Activated CD4-positive, alpha-beta T cell treated with anti-CD3 and anti-CD28 coated beads, Interleukin-2, amount 50 U/mL, for 4 hours (primary cell): ENCODE measurements around the gene ATF1.

Experiments
- DNase-seq, 2 experiments: peaks; one replicate each; pipeline ENCODE4 v3.0.0-alpha.2; 2020

Gene ATF1

DNA sequence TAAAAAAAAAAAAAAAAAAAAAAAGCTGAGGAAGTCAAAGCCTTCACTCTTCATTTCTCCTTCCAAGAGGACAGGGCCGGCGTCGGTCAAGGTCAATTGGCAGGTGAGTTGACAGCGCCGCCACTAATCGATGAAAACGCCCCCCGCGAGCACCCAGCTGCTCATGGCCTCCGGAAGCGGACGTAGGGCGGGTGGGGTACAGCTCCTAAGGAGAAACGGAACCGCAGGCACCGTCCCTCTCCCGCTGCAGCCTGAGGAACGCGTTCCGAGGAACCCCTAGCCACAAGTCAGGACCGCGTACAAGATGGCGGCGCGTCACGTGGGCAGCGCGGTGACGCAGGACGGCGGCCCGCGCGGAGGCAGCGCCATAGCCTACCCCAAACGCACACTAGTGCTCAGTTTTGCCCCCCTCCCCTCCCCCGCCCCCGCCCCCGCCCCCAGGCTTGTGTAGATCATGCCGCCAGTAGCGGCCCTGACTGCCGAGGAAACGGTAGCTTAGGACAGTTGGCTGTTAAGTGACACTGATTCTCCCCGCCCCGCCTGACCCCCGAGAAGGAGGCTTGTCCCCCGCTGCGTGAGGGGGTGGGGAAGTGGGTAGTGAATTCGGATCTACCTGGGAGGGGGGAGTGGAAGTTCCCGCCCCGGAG lies at the start of gene ATF1:
ATF1 (plus strand) TSS at position 463 of the 647 bp plus-strand sequence. CDS start 16,045 bp downstream, outside the sequence.
- DNase-seq: peak; percentile 82 to 86

DNA sequence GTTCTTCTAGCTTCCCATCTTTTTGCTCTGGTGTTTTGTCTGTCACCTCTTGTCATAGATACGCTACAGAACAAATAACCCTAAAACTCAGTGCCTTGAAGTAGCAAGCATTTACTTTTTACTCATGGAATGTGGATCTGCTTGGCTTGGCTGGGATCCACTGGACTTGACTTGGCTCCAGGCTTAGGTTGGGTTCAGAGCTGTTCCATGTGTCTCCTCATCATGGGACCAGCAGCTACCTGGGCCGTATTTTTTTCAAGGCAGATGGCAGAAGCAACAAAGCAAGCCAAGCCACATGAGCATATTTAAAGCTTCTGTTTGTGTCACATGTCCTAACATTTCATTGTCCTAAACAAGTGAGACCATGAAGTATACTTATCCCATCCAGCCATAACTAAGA lies 48.7 kb upstream of the ATF1 start:
- no peak for DNase-seq

DNA sequence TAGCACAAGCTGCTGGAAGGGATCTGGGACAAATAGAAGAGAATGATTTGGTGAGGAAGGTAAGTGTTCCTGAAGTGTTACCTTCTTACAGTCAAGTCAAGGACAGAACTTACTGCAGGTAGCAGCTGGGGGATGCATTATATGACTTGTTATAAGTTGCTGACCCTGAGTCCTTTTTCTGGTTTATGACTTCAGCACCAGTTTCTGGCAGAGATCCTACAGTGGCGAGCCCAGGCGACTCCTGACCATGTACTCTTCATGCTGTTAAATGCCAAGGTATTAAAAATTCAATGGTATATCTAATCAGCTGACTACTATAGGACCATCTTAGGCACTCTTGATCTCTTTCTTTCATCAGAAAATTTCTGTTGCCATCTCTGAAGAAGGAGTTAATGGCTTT lies 45.1 kb upstream of the ATF1 start:
- no peak for DNase-seq

DNA sequence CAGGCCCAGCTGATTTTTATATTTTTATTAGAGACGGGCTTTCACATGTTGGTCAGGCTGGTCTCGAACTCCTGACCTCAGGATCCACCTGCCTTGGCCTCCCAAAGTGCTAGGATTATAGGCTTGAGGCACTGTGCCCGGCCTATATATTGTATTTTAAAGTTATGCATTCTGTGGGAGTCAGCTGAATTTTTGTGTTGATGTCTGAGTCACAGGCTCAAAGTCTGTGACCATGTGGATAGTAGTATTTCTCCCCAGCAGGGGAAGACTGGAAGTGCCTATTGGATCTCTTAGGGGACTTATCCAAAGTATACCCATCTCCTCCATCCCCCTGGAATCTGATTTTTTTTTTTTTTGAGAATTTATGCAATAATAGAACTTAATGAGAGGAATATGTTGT lies 43.8 kb upstream of the ATF1 start:
- DNase-seq: no peak

DNA sequence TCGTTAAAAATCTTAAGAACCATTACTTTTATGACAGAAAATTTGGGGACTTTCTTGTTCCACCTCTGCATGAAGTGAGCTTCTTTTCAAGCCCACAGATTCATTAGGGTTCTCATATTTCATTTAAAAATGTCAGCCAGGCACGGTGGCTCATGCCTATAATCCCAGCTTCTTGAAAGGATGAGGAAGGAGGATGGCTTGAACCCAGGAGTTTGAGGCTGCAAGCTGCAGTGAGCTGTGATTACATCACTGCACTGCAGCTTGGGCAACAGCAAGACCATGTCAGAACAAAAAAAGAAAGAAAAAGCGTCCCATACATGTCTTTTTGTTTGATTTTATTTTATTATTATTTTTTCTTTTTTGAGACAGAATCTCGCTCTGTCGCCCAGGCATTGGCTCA lies 43.4 kb upstream of the ATF1 start:
- no peak for DNase-seq

DNA sequence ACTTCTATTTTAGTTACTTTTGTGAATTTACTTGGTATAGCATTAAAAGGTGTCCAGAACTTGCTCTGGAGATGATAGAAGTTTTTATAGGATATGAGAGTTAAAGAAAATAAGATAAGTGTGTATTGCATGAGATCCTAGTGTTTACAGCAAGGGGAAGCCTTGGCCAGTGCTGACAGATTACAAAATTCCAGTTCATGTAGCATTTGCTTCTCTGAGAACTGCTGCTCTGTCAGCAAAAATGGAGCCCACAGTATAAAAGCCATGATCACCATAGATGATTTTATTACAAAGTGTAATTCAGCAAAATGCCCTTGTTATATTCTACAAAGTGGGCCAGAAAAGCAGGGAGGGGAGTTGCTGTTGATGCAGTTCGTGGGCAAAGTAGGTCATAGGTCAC lies 40.0 kb upstream of the ATF1 start:
- DNase-seq: no peak

DNA sequence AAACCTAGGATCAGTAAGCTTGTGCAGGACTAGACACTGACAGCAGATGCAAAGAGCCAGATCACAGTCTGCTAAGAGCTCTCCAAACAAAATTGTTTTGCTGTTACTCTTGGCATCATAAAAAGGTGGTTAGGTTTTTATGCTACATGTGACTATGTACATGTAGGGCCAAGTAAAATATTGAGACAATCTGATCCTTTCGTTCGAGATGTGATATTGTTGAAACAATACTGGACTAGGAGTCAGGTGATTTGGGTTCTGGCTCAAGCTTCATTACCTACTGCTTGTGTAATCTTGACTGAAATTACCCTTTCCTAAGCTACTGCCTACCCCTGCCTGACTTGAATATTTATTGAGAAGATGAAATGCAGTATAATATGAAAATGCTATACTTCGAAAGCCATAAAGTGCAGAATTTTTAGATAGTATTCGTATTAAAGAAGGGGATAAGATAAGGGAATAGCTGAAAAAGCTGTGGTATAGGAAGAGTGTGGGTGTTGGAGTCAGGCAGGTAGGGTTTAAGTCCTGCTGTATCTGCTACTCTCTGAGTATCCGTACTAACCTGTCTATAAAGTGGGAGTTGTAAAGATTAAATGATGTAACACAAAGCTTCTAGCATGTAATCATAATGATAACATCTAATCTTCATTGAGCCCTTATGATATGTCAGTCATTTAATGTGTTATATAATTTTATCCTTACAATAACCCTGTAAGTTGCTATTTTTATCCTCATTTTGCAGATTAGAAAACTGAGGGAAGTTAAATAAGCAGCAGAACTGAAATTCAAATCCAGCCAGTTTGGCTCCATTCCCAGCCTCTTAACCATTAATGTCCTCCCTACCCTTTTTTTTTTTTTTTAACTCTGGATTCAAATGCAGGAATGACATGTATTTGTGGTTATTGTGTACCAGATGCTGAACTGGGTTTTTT lies 38.6 kb upstream of the ATF1 start:
- no peak for DNase-seq

DNA sequence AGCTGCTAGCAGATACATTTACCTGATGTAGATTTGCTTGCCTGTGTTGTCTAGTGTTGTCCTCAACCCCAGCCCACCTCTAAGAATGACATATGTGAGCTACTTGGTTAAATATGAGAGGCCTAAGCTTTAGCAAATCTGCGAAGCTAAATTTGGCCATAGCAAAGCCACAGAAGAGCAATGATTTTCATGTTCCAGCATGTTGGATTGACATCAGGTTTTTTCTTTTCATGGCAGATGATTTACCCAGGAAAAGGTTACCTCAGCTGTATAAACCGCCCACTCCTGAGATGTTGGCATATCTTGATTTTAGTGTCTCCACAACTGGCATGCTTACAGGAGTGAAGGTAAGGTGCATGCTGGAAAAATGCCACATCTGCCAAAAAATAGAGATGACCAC lies 36.4 kb upstream of the ATF1 start:
- DNase-seq: no peak

DNA sequence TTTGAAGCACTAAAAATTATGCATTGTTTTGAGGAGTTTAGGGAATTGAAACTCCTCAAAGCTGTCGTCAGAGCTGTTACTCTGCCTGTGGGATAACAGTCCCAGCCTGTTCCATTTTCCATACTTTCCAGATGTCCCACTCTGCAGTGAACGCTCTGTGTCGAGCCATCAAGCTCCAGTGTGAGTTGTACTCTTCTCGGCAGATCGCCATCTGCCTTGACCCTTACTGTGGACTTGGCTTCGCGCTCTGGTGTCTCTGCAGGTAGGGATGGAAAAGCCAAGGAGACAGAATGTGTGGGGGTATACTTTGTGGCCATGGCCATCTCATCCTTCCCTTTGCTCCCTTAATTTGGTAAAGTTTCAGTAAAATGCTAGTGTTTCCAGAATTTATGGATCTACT lies 35.5 kb upstream of the ATF1 start:
- no peak for DNase-seq

DNA sequence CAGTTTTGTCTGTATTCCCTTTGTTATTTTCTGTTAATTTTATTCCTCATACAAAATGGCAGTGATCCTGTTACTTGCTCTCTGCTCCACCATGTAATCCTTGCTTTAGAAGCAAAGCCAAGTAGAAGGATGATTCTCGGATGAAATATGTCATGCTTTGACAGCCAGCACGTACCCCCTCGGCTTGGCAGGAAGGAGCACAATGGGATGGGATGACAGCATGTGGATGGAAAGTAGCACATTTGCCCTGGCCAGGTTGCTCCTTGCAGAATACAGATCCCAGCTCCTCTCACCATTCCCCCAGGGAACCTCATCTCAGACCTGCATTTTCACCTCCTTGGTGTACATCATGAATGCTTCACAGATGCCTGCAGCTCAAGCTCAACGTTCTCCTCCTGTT lies 35.1 kb upstream of the ATF1 start:
- DNase-seq: no peak

DNA sequence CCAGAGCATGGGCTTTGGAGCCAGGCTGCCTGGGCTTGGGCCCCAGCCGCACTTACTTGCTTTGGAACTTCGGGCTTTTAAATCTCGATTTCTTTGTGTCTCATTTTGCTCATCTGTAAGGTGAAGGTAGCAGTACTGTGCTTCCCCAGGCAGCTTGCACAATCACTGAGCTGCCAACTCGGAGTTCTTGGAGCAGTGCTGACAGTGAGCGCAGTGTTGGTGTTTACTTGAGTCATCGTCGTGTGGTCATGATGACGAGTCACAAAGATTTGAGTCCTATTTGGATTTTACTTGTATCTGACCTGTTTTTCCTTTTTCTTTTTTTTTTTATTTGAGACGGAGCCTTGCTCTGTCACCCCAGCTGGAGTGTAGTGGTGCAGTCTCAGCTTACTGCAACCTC lies 31.3 kb upstream of the ATF1 start:
- no peak for DNase-seq

DNA sequence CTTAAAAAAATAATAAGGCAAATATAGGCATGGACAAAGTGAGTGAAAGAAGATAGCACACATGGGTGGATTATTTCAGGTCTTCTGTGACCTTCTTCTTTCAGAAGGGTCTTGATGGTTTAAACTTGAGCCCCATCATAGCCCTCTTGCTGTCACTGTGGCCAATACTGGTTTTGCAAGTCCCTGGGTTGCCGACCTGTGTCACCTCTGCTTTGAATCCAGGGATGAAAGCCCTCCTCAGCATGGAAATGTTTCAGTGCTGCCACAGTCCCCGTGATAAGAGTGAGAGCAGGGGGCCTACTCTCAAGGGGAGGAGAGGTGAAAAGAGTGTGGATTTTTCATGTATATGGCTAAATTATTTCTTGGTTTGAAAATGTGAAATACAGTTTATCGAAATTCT lies 30.2 kb upstream of the ATF1 start:
- DNase-seq: no peak

DNA sequence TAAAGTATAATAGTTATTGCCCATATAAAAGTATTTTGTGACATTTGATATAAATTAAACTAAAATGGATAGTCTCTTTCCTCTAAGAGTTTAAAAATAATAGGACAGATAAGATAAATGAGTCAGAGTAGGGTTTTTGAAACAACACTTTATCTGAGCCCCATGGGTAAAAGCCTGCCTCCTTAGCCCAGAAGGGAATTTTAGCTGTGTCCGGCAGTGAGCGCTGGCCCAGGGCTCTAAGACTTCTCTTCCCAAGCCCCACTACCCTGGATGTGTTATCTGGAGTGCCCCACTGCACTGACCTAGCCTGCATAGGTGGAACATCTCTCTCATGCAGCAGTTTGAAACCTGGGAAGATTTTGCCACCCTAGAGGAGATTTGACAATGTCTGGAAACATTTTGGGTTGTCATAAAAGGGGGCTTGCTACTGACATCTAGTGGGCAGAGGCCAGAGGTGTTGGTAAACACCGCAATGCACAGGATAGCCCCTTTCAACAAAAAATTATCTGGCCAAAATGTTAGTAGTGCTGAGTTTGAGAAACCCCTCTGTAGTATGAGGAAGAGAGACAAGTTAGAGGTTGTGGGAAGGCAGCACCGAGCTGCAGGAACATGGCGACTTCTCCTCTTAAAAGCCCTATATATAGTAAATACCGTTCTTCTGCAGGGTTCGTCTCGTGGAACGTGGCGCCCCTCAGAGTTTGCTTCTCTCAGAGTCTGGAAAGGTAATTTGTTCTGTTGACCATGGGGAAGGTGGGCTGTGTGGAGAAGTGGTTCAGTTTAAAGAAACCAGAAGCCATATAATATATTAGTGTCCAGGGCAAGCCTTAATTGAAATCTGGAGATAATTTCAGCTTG lies 29.3 kb upstream of the ATF1 start:
- DNase-seq: no peak

DNA sequence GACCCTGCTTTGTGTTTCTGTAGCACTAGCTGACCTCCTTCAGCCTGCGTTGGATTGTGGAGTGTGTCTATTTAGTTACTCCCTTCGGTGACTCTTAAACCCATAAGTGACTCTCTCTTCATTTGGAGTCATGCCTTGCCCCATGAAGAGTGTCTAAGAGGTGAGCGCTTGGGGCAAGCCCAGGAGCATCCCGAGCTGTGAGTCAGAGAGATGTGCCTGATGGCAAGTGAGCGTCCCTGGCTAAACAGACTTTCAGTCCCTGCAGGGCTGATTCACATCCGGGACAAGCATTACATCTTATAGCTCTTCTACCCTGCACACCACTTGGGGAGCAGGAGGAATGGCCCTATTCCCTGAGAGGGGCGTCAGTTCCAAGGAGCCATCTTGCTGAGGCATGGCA lies 24.3 kb upstream of the ATF1 start:
- no peak for DNase-seq

DNA sequence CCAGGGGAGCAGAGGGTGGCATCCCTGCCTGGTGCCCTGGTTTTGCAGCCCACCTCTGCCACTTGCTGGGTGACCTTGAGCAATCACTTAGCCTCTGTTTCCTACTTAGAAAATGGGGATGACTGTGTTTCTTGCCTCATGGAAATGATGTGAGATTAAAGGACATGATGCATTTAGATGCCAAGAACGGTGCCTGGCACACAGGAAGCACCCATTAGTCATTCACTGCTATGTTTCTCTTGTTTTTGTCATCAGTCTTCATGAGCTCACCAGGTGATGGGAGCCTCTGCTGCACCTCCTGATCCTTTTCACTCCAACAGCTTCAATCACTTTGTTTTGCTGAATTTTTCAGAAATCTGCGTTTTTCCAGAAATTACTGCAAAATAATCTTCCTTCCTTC lies 23.6 kb upstream of the ATF1 start:
- no peak for DNase-seq

DNA sequence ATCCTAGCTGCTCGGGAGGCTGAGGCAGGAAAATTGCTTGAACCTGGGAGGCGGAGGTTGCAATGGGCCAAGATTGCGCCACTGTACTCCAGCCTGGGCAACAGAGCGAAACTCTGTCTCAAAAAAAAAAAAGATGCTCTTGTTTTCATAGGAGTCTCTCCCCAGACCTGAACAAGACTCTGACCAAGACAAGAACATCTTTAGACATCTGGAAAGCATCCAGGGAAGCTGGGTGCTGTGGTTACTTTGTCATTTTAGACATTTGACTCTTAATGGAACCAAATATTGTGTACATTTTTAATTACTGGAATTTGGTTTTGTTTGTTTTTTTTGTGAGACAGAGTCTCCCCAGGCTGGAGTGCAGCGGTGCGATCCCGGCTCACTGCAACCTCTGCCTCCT lies 21.1 kb upstream of the ATF1 start:
- no peak for DNase-seq

DNA sequence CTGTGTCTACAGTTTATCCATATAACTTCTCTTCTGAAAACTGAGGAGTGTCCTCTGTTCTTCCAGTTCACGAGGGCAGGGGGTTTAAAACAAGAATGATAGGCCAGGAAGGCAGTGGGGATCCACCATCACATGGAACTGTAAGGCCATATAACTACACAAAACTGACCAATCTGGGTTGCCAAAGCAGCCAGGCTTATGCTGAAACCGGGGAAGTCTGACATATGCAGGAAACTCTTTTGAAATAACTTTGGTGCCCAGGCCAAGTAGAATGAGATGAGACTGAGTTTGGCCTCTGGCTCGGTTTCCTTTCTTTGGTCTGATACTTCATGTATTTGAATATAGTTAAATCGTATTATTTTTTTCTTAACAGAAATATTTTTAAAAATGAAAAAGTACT lies 18.0 kb upstream of the ATF1 start:
- DNase-seq: no peak

DNA sequence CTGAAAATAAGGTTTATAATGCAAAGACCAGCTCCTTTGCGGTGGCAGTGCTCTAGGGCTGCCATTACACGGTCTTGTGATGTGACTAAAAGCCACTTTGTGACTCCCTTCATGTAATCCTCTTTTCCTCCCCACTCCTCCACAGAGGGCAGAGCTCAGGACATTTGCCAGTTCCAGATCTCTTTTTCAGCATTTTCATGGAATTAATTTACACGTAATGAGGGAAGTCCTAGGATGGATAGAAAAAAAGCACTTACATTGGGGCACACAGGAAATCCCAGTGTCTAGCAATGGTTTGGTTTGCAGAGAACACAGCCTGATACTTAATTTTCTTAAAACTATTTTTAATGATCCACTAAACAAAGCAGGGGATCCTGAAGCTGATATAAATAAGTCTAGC lies 17.5 kb upstream of the ATF1 start:
- DNase-seq: no peak

DNA sequence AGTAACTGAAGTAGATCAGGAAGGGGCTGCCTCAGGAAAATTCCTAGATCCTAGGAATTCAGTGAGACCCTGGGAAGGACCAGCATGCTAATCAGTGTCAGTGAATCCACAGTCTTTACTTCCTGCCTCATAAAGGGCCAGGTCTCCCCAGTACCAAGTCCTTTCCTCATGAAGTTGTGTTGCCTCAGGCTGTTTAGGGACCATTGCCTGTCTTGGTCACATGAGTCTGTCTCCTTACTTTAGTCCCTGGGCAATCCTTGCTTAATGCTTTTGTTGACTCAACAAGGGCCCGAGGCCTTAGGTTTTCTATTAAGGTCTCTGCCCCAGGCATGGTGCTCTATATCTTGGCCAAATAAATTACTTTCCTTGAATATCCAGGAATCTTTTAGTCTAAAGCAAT lies 16.1 kb upstream of the ATF1 start:
- no peak for DNase-seq

DNA sequence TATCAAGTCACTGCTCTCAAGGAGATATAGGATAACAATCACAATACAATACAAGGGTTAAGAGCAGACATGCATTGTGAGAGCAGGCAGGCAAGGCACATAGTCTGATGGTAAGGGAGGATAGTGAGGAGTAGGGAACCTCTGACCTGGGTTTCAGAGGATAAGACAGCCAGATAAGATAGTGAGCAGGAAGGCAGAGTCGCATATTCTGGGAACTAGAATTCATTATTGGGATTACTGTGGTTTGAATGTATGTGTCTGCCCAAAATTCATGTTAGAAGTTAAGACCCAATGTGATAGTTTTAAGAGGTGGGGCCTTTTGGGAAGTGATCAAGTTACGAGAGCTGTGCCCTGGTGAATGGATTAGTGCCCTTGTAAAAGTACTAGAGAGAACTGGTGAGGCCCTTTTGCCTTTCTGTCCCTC lies 14.4 kb upstream of the ATF1 start:
- no peak for DNase-seq

DNA sequence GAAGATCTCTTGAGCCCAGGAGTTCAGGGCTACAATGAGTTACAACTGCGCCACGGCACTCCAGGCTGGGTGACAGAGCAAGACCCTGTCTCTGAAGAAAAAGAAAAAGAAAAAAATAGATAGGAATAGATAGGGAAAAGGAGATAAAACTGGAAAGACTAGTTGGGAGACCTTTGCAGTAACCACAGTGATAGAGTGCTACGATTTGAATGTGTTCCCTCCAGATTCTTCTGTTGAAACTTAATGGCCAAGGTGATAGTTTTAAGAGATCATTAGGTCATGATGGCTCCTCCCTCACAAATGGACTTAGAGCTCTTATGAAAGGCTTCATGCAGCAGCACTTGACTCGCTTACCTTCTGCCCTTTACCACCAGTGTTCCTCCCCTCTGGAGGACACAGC lies 13.5 kb upstream of the ATF1 start:
- no peak for DNase-seq

DNA sequence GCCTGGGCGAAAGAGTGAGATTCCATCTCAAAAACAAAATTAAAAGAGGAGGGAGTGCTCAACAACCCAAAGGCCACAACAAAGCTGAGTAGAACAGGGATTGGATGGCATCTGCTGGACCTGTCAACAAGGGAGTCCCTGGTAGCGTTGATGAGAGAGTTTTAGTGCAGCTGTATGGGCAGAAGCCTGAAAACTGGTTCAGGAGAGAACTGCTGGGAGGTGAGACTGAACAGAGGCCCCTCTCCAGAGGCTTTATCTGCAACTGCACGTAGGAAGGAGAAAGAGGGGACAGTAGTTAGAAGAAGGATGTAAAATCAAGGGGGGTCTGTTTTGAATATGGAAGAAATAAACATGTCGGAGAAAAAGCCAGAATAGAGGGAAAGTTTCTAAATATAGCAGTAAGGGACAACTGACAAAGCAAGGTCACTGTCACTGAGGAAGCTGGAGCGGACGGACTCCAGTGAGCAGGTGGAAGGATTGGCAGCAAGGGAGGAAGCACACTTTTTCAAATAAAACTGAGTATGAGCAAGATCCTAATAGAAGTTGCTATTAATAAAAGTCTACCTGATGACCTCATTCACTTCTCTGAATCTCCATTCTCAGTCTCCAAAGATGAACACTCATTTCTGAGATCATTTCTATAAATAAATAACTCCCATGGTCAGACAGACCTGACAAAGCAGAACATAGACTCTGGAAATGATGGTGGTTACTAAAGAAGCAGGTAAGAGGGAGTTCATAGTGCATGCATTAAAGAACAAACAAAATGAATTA lies 11.8 kb upstream of the ATF1 start:
- no peak for DNase-seq
